Measurements from ENCODE around the gene OR10W1.

GRCh38 chr11:58292017-58292416 lies 24.0 kb upstream of the OR10W1 start:
- TF ChIP-seq, protein P1, sequence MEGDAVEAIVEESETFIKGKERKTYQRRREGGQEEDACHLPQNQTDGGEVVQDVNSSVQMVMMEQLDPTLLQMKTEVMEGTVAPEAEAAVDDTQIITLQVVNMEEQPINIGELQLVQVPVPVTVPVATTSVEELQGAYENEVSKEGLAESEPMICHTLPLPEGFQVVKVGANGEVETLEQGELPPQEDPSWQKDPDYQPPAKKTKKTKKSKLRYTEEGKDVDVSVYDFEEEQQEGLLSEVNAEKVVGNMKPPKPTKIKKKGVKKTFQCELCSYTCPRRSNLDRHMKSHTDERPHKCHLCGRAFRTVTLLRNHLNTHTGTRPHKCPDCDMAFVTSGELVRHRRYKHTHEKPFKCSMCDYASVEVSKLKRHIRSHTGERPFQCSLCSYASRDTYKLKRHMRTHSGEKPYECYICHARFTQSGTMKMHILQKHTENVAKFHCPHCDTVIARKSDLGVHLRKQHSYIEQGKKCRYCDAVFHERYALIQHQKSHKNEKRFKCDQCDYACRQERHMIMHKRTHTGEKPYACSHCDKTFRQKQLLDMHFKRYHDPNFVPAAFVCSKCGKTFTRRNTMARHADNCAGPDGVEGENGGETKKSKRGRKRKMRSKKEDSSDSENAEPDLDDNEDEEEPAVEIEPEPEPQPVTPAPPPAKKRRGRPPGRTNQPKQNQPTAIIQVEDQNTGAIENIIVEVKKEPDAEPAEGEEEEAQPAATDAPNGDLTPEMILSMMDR (conservative IDR thresholded peaks at IDR 0.05): no peak
- no peak for TF ChIP-seq EZH2 (IDR thresholded peaks at IDR 0.05; ENCODE audit: low read depth)

All from PC-9 (cell line).